SK-N-MC (cell line): Measurements from ENCODE around the gene SECTM1.

Source experiments
- EZH2 ChIP-seq: fragments of 200-600 bp; sonication (generic); IDR thresholded peaks from one replicate; pipeline ENCODE4 v1.6.1; 2017; ENCODE audit warnings: antibody characterized with exemption
- POLR2AphosphoS5 ChIP-seq: IDR thresholded peaks from 2 replicates; pipeline ENCODE4 v1.6.1; 2012; ENCODE audit warnings: mild to moderate bottlenecking, low read depth, low read length, borderline replicate concordance

DNA sequence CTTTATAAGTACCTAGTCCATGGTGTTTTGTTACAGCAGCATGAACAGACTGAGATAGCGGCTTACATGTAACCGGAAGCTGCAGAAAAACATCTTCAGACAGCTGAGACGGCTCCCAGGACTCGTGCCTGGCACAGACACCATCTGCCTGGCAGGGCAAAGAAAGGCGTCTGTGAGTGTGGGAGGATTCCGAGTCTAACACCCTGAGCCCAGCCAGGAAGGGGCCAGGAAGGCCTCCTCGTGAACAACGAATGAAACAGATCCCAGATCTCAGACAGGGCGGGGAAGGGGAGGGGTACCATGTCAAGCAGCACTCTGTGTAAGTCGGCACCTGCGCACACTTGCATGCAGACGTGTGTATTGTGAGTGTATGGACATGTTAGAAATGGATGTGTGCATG is 55.7 kb downstream of the SECTM1 start:
- TF ChIP-seq EZH2, result no peak
- no peak for TF ChIP-seq POLR2AphosphoS5
